Activated CD4-positive, alpha-beta T cell treated with anti-CD3 and anti-CD28 coated beads for 24 hours (primary cell): ENCODE data around the gene MAD1L1.

ENCODE experiments used
- DNase-seq, 2 donors: peaks; one replicate each; pipeline ENCODE4 v3.0.0-alpha.2; 2020; ENCODE audit warnings: low read depth in 2 of 2

Gene MAD1L1

GRCh38 chr7:1916601-1916970 lies 316.2 kb downstream of the MAD1L1 start:
- no peak for DNase-seq

GRCh38 chr7:1915956-1916600 lies 316.7 kb downstream of the MAD1L1 start:
- DNase-seq = no peak

DNA sequence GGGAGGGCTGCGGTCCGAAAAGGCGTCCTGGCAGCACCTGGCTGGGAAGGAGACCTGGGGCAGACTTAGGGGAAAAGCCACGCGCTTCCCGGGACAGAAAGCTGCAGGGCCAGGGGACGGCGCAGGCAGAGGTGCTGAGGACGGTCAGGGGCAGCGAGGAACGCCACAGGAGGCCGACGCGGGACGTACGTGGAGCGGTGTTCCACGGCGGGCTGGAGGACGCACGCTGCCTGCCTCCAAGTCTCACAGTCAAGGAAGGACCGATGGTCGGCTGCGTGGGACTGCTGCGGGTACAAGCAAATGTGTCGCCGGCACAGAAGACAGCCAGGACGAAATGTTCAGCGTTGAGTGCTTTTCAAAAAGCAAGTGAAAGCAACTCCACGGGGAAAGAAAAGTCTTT lies 317.4 kb downstream of the MAD1L1 start:
- DNase-seq = no peak

- DNase-seq = no peak
Observed at GRCh38 chr7:1914743-1915142, 318.0 kb downstream of the MAD1L1 start.

GRCh38 chr7:1914321-1914720 lies 318.4 kb downstream of the MAD1L1 start:
- DNase-seq = no peak

DNA sequence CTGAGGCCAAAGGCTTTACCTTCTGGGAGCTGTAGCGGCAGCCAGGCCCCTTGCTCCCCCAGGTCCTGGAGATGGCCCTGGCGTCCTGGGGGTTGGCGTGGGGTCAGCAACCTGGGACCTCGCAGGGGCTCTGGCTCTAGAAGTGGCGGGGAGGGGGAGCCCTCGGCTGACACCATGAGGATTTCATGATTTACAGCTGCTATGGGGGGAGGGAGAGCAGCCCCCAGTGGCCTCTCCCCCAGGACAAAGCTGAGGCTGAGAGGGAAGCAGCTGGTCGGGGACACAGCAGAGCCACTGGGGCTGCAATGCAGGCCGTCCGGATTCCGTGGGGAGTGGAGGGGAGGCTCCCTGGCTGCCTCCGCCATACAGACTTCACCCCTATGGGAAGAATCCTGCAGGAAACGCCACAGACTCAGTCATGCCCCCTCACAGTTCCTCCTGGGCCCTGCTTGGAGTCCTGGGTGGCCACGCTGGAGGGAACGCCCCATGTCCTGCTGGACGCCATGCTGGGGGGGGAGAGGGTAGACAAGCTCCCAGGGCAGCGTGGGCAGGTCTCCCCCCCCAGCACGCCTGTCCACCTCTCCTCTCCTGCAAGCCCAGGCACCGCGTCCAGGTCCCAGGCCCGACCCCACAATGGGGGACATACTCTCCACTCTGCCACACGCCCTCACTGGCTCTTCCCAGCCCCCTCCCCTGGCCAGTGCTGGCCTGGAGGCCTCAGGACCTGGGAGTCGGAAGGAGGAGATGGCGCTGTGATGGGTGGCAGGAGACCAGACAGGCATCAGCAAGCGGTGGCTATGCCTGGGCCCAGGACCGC lies 319.1 kb downstream of the MAD1L1 start:
- DNase-seq = no peak

- DNase-seq = no peak
Observed at GRCh38 chr7:1912593-1913465, 319.9 kb downstream of the MAD1L1 start.

GRCh38 chr7:1911571-1911970 lies 321.2 kb downstream of the MAD1L1 start:
- no peak for DNase-seq

- no peak for DNase-seq
Observed at GRCh38 chr7:1910827-1911226, 321.9 kb downstream of the MAD1L1 start.

GRCh38 chr7:1910081-1910685 lies 322.6 kb downstream of the MAD1L1 start:
- no peak for DNase-seq

- DNase-seq = no peak
Observed at GRCh38 chr7:1909476-1909875, 323.3 kb downstream of the MAD1L1 start.

DNA sequence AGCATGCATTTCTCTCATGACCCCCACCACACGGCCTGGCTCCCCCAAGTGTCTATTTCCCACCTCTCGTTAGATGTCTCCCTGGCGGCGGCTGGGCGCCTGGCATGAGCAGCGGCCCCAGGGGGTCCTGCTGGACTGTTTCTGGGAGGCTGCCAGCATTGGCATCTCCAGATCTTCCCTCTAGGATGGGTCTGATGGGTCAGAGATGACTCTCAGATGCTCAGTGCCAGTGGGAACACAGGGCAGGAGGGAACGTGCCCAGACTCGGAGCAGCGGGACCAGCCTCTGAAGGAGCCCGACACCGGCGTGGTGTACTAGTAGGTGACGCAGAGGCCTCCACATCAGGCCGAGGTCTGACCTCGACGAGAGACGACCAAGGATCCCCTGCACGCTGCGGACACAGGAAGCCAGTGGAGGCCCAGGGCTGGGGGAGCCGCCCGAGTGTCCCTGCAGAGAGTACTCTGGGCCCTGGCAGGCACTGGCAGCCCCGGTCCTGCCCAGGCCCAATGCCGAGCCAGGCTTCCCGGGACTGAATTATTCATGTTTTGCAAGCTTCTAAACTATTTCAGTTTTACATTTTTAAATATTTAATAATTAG lies 323.8 kb downstream of the MAD1L1 start:
- no peak for DNase-seq

DNA sequence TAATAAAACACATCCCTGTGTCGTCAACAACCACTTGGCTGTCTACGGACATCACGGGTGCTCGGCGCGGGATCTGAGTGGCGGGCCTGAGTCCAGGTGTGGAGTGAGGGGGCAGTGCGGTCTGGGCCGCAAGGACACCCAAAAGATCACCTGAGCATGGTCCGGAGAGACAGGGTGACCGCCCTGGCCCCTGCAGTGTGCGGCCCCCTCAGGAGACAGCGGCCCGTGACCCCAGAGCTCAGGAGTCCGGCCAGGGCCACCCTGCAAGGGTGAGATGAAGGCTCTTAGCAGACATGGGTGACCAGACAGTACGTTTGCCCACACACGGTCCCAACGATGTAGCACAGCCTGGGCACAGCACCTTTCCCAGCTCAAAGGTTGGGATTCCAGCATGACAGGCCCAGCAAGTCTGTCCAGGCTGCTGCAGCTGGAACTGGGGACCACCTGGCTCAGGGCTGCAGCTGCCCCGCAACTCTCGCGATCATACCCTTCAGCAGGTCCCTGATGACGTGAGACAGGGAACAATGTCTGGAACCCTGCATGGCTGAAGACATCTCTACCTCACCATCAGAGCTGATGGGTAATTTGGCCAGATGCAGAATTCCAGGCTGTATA lies 324.9 kb downstream of the MAD1L1 start:
- DNase-seq = no peak

GRCh38 chr7:1906988-1907745 lies 325.6 kb downstream of the MAD1L1 start:
- DNase-seq = no peak

- DNase-seq = no peak
Observed at GRCh38 chr7:1906087-1906830, 326.5 kb downstream of the MAD1L1 start.

GRCh38 chr7:1902231-1902855 lies 330.4 kb downstream of the MAD1L1 start:
- DNase-seq = no peak

DNA sequence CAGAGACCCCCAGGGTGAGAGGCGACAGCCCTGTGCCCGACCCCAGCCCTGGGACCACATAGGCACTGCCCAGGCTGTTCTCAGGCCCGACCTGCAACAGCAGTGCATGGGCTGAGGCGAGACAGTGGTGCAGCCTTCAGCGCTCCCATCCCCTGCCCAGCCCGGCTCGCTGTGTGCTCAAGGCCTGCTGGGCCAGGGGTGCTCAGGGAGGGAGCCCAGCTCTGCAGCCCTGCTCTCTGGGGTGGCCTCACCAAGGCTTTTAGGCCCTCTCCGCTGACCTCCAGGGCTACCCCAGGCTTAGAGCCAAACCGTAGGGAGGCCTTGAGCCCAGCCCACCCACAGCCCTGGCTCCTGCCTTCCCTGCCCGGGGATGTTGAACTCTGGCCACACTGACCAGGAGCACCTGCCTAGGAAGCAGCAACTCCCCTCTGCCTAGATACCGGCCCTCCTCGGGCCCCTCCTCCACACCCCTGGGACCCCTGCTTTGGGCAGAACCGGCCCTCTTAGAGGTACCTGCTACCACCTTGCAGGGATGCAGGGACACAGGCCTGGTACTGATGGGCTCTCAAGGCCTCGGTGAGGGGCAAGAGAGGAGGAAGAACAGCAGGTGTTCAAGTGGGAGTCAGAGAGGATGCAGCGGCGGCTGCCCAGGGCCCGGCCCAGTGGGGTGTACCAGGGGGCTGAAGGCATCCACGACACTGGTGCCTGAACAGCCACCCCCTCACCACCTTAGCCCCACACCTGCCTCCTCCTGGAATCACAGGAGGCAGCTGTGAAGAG lies 331.1 kb downstream of the MAD1L1 start:
- DNase-seq = no peak

GRCh38 chr7:1900847-1901246 lies 331.9 kb downstream of the MAD1L1 start:
- DNase-seq = no peak
